ENCODE results near the gene CCDC182.

Gene CCDC182

GRCh38 chr17:57726213-57726790 is 18.8 kb downstream of the CCDC182 start:
- TF ChIP-seq CTCF (conservative IDR thresholded peaks at IDR 0.05; ENCODE audit: control insufficient read depth, insufficient read depth, low read depth, low read length), result no peak
- no peak overlapping the region for H3K4me3 ChIP-seq (ENCODE audit: control insufficient read depth, low read depth, low read length)
- no peak for DNase-seq (ENCODE audit: low read depth)

GRCh38 chr17:57724729-57725125 is 20.4 kb downstream of the CCDC182 start:
- no peak for DNase-seq (ENCODE audit: low read depth)
- H3K4me3 ChIP-seq (ENCODE audit: control insufficient read depth, low read depth, low read length), result no peak overlapping the region
- no peak for TF ChIP-seq CTCF (conservative IDR thresholded peaks at IDR 0.05; ENCODE audit: control insufficient read depth, insufficient read depth, low read depth, low read length)

GRCh38 chr17:57724026-57724728 is 20.9 kb downstream of the CCDC182 start:
- H3K4me3 ChIP-seq (ENCODE audit: control insufficient read depth, low read depth, low read length), result no peak overlapping the region
- DNase-seq (ENCODE audit: low read depth), result no peak
- TF ChIP-seq CTCF (conservative IDR thresholded peaks at IDR 0.05; ENCODE audit: control insufficient read depth, insufficient read depth, low read depth, low read length), result no peak

- no peak overlapping the region for H3K4me3 ChIP-seq (ENCODE audit: control insufficient read depth, low read depth, low read length)
- no peak for TF ChIP-seq CTCF (conservative IDR thresholded peaks at IDR 0.05; ENCODE audit: control insufficient read depth, insufficient read depth, low read depth, low read length)
These were observed 21.6 kb downstream of the CCDC182 start for GRCh38 chr17:57723427-57724025.

GRCh38 chr17:57722704-57723043 is 22.4 kb downstream of the CCDC182 start:
- TF ChIP-seq CTCF (conservative IDR thresholded peaks at IDR 0.05; ENCODE audit: control insufficient read depth, insufficient read depth, low read depth, low read length), result no peak
- no peak for DNase-seq (ENCODE audit: low read depth)

More at GRCh38 chr17:57723427-57724025, 21.6 kb downstream of the CCDC182 start:
- DNase-seq (ENCODE audit: low read depth), result no peak

GRCh38 chr17:57721967-57722703 is 23.0 kb downstream of the CCDC182 start:
- DNase-seq (ENCODE audit: low read depth), result no peak
- TF ChIP-seq CTCF (conservative IDR thresholded peaks at IDR 0.05; ENCODE audit: control insufficient read depth, insufficient read depth, low read depth, low read length), result no peak
- no peak overlapping the region for H3K4me3 ChIP-seq (ENCODE audit: control insufficient read depth, low read depth, low read length)

More at GRCh38 chr17:57722704-57723043, 22.4 kb downstream of the CCDC182 start:
- H3K4me3 ChIP-seq (ENCODE audit: control insufficient read depth, low read depth, low read length), result no peak overlapping the region
